Subcutaneous preadipocyte (primary cell): ENCODE data around the gene LLPH. TPM values are rescaled to one million over a fixed set of nuclear protein-coding genes. Genes with fewer than 3 reads are reported as not detected.

ENCODE experiments used
- total RNA-seq: library from RNA; depleted of rRNA; stranded (reverse); fragments of >200 nt; gene quantifications from 2 replicates; pipeline ENCODE4 v1.2.3, GENCODE V29; 2012

The LLPH gene
- total RNA-seq: 3.3 and 4.3 TPM in 2 replicates

DNA sequence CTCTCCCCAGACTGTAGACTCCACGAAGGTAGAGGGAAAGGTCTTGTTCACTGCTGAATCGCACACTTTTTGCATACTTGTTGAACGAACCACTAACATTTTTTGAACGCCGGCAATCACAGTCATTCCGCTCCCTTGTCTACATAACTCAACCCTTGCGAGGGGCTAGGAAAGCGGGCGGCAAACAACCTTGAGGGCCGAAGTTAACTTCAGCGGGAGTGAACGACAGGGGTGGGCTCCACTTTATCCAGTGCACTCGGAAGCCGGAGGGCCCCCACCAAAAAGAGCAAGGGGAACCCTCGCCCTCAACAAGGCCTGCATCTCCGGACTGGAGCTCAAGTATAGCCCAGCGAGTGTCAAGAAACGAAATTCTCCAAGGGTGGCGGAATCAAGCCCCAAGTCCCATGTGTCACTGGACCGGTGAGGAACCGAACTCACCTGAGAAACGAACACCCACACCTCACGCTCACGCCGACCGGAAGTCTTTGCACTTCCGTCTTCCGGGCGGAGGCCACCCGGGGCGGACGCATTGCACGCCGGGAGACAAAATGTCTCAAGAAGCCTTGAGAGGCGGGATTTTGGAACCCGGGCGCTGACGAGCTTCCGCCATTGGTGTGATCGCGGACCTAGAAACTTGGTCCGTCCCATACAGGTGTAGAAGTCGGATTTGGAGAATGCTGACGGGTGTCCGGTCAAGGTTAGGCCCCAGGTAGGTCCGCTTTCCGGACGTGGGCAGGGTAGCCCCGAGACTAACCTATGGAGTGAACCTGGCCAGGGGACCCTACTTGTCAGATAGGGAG, at the start of gene LLPH:
Gene LLPH, minus strand, starts transcription at position 484 of the 800 bp plus-strand sequence. CDS start 1,644 bp downstream, outside the sequence.

DNA sequence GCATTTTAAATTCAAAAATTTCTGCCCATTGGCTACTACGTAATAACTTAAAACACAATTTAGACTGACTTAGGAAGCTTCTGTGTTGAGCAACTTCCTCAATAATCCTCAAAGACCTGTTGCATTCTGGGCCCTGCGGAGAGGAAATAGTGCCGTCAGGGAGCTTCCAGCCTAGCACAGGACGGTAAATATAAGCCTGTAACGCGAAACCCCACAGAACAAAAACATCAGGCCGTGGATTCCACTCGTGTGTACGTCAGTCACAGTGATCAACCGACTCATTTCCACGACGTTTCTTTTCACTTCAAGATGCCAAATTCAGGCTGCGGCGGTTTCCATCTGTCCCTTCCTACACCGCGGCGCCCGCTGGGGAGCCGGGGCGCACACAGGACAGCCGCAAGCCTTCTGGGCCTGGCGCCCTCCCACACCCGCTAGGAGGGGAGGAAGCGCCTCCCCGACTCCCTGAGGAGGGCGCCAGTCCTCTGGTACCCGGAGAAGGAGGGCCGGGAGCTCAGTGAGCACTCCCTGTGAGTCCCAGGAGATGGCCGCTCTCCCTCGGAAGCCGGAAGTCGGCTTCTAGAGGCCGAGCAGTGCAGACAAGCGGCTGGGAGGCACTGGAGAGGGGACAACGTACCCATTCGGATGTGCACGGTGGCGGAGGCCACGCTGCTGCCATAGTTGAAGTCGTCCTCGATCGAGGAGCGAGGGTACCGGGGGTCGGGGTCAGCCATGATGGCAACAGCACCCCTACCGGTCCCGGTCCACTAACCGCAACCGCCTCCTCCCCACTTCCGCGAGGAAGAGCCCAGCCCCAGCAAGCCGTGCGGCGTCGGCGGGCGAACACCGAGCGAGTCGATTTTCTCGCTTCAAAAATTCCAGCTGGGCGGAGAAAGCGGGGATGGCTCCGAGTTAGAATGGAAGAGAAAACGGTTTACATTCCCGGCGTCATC, 38.9 kb upstream of the LLPH start, which contains the start of gene TMBIM4:
Gene TMBIM4, minus strand, starts transcription at position 776 of the 950 bp plus-strand sequence. Its CDS starts 45 bp downstream, at position 731.

Other genes with a start within 250 kb of the LLPH start
- 56.3 and 75.0 TPM in 2 replicates for gene TMBIM4, start 39.2 kb upstream of the LLPH start, total RNA-seq
- gene IRAK3, start 58.5 kb upstream of the LLPH start, total RNA-seq: 25.0 and 25.6 TPM in 2 replicates
- 3.3 and 4.0 TPM in 2 replicates for gene HELB, start 171.7 kb upstream of the LLPH start, total RNA-seq